DND-41 (cell line): ENCODE results near the gene AKT1.

Source experiments
- EZH2 ChIP-seq: IDR thresholded peaks from 3 replicates; pipeline ENCODE4 v1.6.1; 2012; ENCODE audit warnings: borderline replicate concordance, low read depth, mild to moderate bottlenecking, moderate library complexity, low read length, inconsistent platforms; ENCODE audit not compliant: severe bottlenecking
- TF ChIP-seq, protein P1 (sequence below): IDR thresholded peaks from 2 replicates; pipeline ENCODE4 v1.5.1; 2012; ENCODE audit warnings: borderline replicate concordance, low read length, moderate library complexity, mild to moderate bottlenecking; ENCODE audit not compliant: poor library complexity, severe bottlenecking; ENCODE audit errors: extremely low read depth

GRCh38 chr14:104751539-104752422 is 43.8 kb downstream of the AKT1 start:
- TF ChIP-seq, protein P1, sequence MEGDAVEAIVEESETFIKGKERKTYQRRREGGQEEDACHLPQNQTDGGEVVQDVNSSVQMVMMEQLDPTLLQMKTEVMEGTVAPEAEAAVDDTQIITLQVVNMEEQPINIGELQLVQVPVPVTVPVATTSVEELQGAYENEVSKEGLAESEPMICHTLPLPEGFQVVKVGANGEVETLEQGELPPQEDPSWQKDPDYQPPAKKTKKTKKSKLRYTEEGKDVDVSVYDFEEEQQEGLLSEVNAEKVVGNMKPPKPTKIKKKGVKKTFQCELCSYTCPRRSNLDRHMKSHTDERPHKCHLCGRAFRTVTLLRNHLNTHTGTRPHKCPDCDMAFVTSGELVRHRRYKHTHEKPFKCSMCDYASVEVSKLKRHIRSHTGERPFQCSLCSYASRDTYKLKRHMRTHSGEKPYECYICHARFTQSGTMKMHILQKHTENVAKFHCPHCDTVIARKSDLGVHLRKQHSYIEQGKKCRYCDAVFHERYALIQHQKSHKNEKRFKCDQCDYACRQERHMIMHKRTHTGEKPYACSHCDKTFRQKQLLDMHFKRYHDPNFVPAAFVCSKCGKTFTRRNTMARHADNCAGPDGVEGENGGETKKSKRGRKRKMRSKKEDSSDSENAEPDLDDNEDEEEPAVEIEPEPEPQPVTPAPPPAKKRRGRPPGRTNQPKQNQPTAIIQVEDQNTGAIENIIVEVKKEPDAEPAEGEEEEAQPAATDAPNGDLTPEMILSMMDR = no peak
- TF ChIP-seq EZH2 = no peak
